ES-I3 (cell line): ENCODE results near the gene LYPD8.

Experiments used
- H3K36me3 ChIP-seq: 2 replicates; pipeline ENCODE4 v1.6.1; 2013; ENCODE audit warnings: mild to moderate bottlenecking, low read length, control low read depth, moderate library complexity; ENCODE audit not compliant: insufficient read depth
- H3K4me1 ChIP-seq: 2 replicates; pipeline ENCODE4 v1.6.1; 2013; ENCODE audit warnings: mild to moderate bottlenecking, control low read depth, low read length; ENCODE audit not compliant: insufficient read depth
- H3K9ac ChIP-seq: 2 replicates; pipeline ENCODE4 v1.6.1; 2013; ENCODE audit warnings: low read depth, mild to moderate bottlenecking, low read length, moderate library complexity
- H3K9me3 ChIP-seq: 2 replicates; pipeline ENCODE4 v1.6.1; 2013; ENCODE audit warnings: mild to moderate bottlenecking, low read length, moderate library complexity; ENCODE audit not compliant: control insufficient read depth, insufficient read depth

Gene LYPD8

DNA sequence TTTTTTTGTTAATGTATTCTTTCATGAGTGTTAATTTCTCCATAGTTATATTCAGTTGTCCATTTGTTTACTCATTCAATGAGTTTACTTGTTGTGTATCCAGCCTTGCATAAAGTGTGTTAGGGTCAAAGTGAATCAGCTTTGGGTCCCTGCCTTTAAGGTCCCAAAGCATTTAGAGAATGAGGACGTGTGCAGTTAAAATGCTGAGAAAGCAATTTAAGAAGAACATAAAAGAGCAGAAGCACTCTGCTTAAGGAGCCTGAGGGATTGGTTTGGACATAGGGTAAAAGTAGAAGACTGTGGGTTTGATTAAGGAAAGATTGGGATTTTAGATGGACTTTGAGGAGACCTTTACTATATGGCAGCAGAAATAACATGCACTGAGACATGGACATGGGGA, 56.5 kb downstream of the LYPD8 start:
- no peak overlapping the region for H3K9ac ChIP-seq
- no peaks in the 10 kb centered on the region for H3K4me1 ChIP-seq
- H3K36me3 ChIP-seq = no peaks in the 10 kb centered on the region
- H3K9me3 ChIP-seq = no peaks in the 10 kb centered on the region

DNA sequence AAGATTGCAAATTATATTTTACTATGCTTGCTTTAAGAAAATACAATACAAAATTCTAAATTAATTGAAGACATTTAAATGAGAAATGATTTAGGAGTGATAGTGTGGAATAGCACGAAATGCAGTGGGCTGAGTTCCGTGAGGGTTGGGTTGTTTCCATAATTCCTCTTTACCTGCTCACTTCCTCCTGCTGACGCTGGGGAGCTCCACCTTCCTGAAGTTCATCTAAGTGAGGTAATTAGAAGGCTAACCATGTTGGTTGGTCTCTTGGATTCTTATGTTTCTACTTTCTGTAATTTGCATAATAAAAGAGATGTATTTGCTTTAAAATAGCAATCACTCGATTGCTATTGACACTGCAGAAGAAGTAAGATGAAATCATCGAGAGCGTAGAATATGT, 57.7 kb downstream of the LYPD8 start:
- H3K36me3 ChIP-seq = no peaks in the 10 kb centered on the region
- no peak overlapping the region for H3K9ac ChIP-seq
- H3K4me1 ChIP-seq = no peaks in the 10 kb centered on the region
- H3K9me3 ChIP-seq = no peaks in the 10 kb centered on the region

DNA sequence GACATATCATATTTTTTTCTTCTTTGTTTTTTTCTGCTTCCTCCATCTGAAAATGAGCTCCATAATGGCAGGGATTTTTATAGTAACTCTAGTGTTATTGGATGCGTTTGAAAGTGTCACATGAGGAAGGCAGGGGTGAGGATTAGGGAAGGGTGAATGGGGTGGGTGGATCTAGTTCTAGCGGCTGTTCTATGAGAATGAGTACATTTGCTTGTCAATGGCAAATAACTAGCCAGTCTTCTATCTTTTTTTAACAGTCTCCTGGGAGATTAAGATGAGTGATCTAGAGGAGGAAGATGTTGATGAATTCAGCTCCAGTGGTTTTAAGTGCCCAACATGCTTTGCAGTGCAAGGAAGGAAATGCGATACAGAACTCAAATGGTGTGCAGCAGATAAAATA, 58.8 kb downstream of the LYPD8 start:
- Histone ChIP-seq H3K4me1 (no peaks in the 10 kb centered on the region), H3K9me3 (no peaks in the 10 kb centered on the region), H3K9ac (no peak overlapping the region), H3K36me3 (no peaks in the 10 kb centered on the region)

DNA sequence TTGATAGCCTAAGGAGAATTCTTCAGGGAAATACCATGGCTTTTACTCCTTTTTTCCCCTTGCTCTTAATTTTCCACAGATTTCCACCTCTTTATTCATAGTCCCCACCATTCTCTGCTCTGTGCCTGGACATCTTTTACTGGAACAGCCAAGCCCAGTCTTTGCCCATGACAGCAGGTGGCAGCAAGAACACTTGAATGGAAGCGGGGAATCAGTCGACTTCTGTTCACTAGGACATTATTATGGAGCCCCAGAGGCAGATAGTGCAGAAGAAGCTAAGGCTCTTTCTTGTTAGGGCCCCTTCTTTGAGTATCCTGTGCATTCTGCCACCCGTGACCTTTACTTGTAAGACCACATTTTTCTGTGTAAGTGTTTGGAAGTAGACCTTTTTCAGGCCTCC, 59.3 kb downstream of the LYPD8 start:
- Histone ChIP-seq H3K9me3 (no peaks in the 10 kb centered on the region; the same call in 1 of the 2 replicates), H3K9ac (no peak overlapping the region), H3K4me1 (no peaks in the 10 kb centered on the region), H3K36me3 (no peaks in the 10 kb centered on the region)

DNA sequence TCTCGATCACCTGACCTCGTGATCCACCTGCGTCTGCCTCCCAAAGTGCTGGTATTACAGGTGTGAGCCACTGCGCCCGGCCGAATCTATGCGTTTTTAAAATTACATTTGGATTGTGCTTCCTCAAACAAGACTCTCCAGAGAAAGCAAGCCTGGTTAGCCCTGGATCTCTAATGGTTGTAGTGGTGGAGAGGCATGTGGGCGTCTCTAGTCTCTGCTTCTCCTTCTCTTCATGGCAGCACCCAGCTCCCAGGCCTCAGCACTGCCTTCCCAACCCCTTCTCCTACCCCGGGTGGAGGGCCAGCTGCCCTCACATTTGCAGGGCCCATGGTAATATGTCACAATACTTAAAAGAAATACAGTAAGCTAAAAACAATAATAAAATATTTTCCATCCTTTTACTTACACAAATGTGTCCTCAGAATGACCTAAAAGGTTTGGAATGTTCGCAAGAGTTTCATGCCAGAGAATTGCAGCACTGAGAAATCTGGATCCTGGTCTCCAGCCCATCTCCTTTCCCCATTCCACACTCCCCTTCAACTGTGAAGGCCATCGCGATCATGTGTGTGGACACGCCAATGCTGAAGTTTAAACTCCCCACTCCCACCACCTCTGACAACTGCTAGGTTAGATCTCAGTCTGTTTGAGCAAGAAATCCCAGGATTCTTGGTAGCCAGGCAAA, 60.0 kb downstream of the LYPD8 start:
- H3K36me3 ChIP-seq = no peaks in the 10 kb centered on the region
- H3K4me1 ChIP-seq = no peaks in the 10 kb centered on the region
- H3K9ac ChIP-seq = no peak overlapping the region
- no peaks in the 10 kb centered on the region; the same call in 1 of the 2 replicates for H3K9me3 ChIP-seq

DNA sequence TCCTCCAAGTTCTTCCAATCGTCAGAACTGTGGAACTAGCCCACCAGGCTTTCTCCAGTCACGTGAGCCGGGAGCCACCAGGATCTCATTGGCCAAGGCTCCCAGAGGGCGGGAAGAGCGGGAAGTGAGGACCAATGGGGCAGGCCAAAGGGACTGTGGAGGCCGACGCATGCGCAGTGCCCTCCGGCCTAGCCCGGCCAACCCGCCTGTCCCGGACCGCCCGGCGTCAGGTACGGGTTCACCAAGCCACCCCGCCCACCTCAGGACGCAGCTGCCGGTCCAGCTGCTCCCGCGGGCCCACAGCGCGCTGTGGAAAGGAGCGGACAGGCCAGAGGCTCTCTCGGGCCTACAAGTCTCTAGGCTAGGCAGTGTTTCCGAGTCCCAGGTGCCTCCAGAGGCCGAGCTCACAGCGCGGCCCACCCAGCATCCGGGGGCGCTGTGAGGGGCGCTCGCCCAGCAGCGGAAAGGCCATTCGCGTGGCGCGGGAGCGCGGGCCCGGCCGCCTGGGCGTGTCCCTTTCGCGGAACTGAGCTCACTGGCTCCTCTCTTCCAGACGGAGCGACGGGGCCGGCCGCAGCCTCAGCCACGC, 63.9 kb downstream of the LYPD8 start:
- Histone ChIP-seq H3K4me1 (no peaks in the 10 kb centered on the region), H3K36me3 (no peaks in the 10 kb centered on the region), H3K9me3 (no peaks in the 10 kb centered on the region; the same call in none of the 2 replicates), H3K9ac (no peak overlapping the region)
